Erythroblast (primary cell): ENCODE measurements around the gene GBE1.

Source experiments
- GATA1 ChIP-seq: IDR thresholded peaks from 2 replicates; pipeline ENCODE4 v1.6.1; 2011; ENCODE audit warnings: low read depth, mild to moderate bottlenecking, control low read depth, low read length, moderate library complexity
- POLR2A ChIP-seq: IDR thresholded peaks from 2 replicates; pipeline ENCODE4 v1.6.1; 2011; ENCODE audit warnings: mild to moderate bottlenecking, low read length

- TF ChIP-seq POLR2A: no peak
- TF ChIP-seq GATA1: no peak
Observed at GRCh38 chr3:81531846-81532245, 229.6 kb downstream of the GBE1 start.
